SK-N-SH (cell line): Measurements from ENCODE around the gene RBAK.

Experiments used
- ELF1 ChIP-seq: IDR thresholded peaks from 2 replicates; pipeline ENCODE4 v1.4.0; 2012
- EP300 ChIP-seq, 2 experiments: IDR thresholded peaks; 2 replicates each; pipeline versions ENCODE4 v1.4.0 to v1.6.1; 2012; ENCODE audit warnings: borderline replicate concordance in 1 of 2, low read depth in 1 of 2, low read length in 1 of 2
- JUND ChIP-seq: IDR thresholded peaks from 2 replicates; pipeline ENCODE4 v1.4.0; 2012
- PBX3 ChIP-seq: IDR thresholded peaks from 2 replicates; pipeline ENCODE4; 2012
- POLR2AphosphoS5 ChIP-seq: IDR thresholded peaks from 2 replicates; pipeline ENCODE4 v1.6.1; 2012; ENCODE audit warnings: low read depth, low read length
- RFX5 ChIP-seq: IDR thresholded peaks from 2 replicates; pipeline ENCODE4 v1.6.1; 2012; ENCODE audit warnings: mild to moderate bottlenecking, improper control_type of control experiment, low read length
- TF ChIP-seq, protein P1 (sequence below): fragments of 200-600 bp; sonication (generic); IDR thresholded peaks from 2 replicates; pipeline ENCODE4 v1.6.1; 2017; ENCODE audit warnings: antibody characterized with exemption, mild to moderate bottlenecking, moderate library complexity

DNA sequence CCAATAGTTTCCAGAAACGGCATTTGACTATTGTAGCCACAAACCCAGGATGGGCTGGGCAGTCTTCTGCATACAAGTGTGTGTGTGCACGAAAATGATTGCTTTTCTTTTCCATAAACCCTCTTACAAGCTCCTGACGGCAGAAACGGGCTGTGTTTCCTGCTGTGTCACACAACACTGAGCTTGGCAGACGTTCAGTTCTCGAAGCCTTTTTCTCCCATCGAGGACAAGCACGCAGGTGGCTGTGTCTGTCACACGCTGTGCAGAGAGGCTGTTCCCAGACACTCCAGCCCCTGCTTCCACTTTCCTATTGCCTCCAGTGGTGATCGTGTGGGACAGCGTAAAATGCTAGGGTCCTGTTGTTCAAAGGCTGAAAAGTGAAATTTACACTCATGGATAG lies 32.1 kb downstream of the RBAK start:
- TF ChIP-seq POLR2AphosphoS5 (no peak), PBX3 (no peak), EP300 (IDR thresholded peaks at IDR 0.05; ENCODE audit: borderline replicate concordance in 1 of 2, low read depth in 1 of 2, low read length in 1 of 2) (no peak), JUND (no peak), ELF1 (no peak), RFX5 (no peak)
- TF ChIP-seq, protein P1, sequence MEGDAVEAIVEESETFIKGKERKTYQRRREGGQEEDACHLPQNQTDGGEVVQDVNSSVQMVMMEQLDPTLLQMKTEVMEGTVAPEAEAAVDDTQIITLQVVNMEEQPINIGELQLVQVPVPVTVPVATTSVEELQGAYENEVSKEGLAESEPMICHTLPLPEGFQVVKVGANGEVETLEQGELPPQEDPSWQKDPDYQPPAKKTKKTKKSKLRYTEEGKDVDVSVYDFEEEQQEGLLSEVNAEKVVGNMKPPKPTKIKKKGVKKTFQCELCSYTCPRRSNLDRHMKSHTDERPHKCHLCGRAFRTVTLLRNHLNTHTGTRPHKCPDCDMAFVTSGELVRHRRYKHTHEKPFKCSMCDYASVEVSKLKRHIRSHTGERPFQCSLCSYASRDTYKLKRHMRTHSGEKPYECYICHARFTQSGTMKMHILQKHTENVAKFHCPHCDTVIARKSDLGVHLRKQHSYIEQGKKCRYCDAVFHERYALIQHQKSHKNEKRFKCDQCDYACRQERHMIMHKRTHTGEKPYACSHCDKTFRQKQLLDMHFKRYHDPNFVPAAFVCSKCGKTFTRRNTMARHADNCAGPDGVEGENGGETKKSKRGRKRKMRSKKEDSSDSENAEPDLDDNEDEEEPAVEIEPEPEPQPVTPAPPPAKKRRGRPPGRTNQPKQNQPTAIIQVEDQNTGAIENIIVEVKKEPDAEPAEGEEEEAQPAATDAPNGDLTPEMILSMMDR, result no peak
